Measurements from ENCODE around the gene PDS5B.
"Not testable (repeated sequence)": the region's sequence is repeated elsewhere in the genome, so short reads cannot be mapped to it uniquely, and the experiment has no call there.

The PDS5B gene

DNA sequence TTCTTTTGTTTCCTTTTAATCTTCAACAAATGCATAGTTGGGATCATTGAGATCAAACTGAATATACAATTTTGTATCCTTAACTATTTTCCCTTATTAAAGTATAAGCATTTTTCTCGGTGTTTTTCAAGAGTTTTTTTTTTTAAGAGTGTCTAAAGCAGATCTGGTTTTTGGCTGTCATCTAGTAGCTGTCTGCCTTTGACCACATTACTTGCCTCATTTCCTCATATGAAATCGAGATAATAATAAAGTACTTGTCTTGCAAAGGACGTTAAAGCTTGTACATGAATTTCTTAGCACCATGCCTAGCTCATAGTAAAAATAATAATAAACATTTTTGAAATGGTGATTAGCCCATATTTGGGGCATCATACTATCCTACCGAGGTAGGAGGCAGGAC, 121.2 kb downstream of the PDS5B start:
- intact Hi-C loops (cut with DNase I), result no loop called here
- DNase-seq, result no peak

GRCh38 chr13:32713397-32713796, 127.1 kb downstream of the PDS5B start:
- no peak for DNase-seq
- intact Hi-C loops (cut with DNase I), result no loop called here

DNA sequence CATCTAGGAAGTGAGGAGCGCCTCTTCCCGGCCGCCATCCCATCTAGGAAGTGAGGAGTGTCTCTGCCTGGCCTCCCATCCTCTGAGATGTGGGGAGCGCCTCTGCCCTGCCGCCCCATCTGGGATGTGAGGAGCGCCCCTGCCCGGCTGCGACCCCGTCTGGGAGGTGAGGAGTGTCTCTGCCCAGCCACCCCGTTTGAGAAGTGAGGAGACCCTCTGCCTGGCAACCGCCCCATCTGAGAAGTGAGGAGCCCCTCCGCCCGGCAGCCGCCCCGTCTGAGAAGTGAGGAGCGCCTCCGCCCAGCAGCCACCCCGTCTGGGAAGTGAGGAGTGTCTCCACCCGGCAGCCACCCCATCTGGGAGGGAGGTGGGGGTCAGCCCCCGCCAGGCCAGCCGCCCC, 129.9 kb downstream of the PDS5B start:
- DNase-seq; intact Hi-C loops (cut with DNase I): not testable (repeated sequence)

DNA sequence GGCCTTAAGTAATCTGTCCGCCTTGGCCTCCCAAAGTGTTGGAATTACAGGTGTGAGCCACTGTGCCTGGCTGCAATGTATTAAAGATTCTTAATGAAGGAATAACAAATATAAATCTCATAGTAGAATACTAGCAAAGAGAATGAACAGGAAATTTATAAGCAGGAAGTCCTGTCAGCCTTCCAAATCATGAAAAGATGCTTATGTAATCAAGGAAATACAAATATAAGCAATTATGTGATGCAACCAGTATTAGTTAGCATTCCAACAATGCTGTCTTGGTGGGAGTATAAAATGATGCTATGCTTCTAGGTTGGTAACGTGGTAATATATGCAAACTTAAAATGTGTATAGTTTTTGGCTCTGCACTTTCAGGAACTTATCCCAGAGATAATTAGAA, 133.8 kb downstream of the PDS5B start:
- DNase-seq, result no peak
- intact Hi-C loops (cut with DNase I), result no loop called here

- intact Hi-C loops (cut with DNase I); DNase-seq: not testable (repeated sequence)
Measured at GRCh38 chr13:32721131-32722034, 135.1 kb downstream of the PDS5B start.

DNA sequence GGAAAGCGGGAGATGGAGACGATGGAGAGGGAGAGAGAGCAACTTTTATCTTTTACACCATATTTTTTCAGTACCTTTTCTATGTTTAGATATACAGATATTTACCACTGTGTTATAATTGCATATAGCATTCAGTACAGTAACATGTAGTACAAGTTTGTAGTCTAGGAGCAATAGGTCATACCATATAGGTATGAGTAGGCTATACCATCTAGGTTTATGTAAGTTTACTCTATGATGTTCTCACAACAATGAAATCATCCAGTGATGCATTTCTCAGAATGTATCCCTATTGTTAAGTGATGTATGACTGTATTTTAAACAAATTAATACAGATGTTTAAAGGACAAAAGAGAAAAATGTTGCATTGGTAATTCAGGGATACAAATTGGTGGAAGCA, 136.1 kb downstream of the PDS5B start:
- no peak for DNase-seq
- intact Hi-C loops (cut with DNase I), result no loop called here

GRCh38 chr13:32723987-32724386, 137.7 kb downstream of the PDS5B start:
- DNase-seq, result no peak
- intact Hi-C loops (cut with DNase I), result no loop called here

- DNase-seq, result no peak
- intact Hi-C loops (cut with DNase I), result no loop called here
Measured at GRCh38 chr13:32726374-32727037, 140.3 kb downstream of the PDS5B start.

DNA sequence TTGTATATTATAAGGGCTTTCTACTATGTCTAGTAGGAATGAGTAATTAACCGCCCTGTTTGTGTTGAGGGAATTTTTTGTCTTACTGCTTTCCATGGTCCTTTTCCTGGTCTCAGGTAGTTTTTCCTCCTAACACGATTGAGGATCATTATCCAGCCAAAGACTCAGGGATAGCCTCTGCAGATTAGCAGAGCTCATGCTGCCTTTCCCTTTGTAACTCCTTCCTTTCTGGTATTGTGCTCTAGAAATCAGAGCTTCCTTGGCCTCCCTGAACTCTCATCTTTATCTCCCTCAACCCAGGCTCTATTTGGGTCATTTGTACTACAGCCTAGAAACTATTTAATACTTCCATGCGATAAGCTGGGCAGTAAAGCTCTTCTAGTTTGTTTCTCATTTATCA, 142.1 kb downstream of the PDS5B start:
- intact Hi-C loops (cut with DNase I), result no loop called here
- DNase-seq, result no peak

DNA sequence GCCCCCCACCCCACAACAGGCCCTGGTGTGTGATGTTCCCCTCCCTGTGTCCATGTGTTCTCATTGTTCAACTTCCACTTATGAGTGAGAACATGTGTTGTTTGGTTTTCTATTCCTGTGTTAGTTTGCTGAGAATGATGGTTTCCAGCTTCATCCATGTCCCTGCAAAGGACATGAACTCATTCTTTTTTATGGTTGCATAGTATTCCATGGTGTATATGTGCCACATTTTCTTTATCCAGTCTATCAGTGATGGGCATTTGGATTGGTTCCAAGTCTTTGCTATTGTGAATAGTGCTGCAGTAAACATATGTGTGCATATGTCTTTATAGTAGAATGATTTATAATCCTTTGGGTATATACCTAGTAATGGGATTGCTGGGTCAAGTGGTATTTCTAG, 142.8 kb downstream of the PDS5B start:
- DNase-seq; intact Hi-C loops (cut with DNase I): not testable (repeated sequence)

GRCh38 chr13:32731074-32731473, 144.8 kb downstream of the PDS5B start:
- intact Hi-C loops (cut with DNase I), result no loop called here
- no peak for DNase-seq

GRCh38 chr13:32731576-32731975, 145.3 kb downstream of the PDS5B start:
- intact Hi-C loops (cut with DNase I), result no loop called here
- DNase-seq, result no peak

DNA sequence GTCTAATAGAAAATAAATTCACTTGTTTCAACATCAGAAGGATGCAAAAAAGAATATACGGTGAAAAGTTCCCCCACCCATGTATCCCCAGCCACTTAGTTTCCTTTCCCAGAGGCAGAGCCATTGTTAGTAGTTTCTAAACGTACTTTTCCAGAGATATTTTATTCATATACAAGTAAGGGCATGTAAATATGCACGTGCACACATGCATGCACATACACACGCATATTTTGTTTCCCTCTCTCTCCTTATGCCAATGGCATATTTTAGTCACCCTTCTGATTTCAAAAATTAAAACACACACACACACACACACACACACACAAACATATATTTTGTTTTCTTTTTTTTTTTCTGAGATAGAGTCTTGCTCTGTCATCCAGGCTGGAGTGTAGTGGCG, 147.4 kb downstream of the PDS5B start:
- intact Hi-C loops (cut with DNase I), result no loop called here
- DNase-seq, result no peak

DNA sequence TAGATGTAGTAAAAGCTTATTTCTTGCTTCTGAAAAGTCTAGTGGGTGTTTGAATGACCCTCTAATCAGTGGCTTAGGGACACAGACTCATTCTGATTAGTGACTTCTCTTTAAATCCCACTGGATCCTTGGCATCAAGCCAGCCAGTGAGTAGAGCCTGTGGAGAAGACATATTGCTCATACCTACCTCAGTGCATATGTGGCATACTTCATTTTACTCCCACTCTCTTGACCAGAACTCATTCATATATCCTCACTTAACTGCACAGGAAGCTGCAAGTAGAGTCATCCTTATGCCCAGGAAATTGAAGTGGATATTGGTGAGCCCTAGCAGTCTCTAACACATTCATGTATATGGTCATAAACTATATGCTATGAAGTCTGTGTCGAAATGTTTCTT, 148.3 kb downstream of the PDS5B start:
- intact Hi-C loops (cut with DNase I), result no loop called here
- no peak for DNase-seq

GRCh38 chr13:32735859-32736258, 149.6 kb downstream of the PDS5B start:
- intact Hi-C loops (cut with DNase I), result no loop called here
- DNase-seq, result no peak

GRCh38 chr13:32736648-32737047, 150.4 kb downstream of the PDS5B start:
- no peak for DNase-seq
- intact Hi-C loops (cut with DNase I), result no loop called here

DNA sequence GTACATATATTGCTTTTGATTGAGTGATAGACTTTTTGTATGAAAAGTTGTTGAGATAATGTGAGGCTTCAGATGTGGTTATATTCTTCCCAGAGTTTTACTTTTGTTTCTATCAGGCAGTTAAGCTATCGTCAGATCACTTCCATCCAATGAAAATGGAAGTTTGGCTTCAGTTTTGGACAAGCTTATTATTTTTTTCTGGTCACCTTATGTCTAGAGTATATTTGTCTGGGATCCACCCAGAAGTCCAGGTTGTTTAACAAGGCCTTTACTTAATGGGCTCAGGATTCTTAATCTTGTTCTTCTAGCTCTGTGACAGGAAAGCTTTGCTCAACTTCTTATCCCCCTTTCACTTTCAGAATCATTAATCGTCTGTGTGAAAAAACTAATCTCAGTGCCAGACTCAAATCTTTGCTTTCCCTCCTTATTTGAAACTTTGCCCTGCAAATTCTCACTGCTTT, 150.9 kb downstream of the PDS5B start:
- DNase-seq, result no peak
- intact Hi-C loops (cut with DNase I), result no loop called here

GRCh38 chr13:32737679-32738078, 151.4 kb downstream of the PDS5B start:
- intact Hi-C loops (cut with DNase I), result no loop called here
- no peak for DNase-seq

GRCh38 chr13:32745509-32745908, 159.3 kb downstream of the PDS5B start:
- intact Hi-C loops (cut with DNase I), result no loop called here

GRCh38 chr13:32746474-32746873, 160.2 kb downstream of the PDS5B start:
- intact Hi-C loops (cut with DNase I), result no loop called here
- no peak for DNase-seq

More at GRCh38 chr13:32745509-32745908, 159.3 kb downstream of the PDS5B start:
- DNase-seq, result no peak

- intact Hi-C loops (cut with DNase I), result no loop called here
- DNase-seq, result no peak
Measured at GRCh38 chr13:32748305-32748704, 162.1 kb downstream of the PDS5B start.

Data from head of caudate nucleus (tissue), 42 donors.